Neutrophil (primary cell): Measurements from ENCODE around the gene SCN4A.

ENCODE experiments used
- H3K27ac ChIP-seq: fragments of 200-600 bp; sonication (generic); 2 replicates; pipeline ENCODE4 v1.5.1; 2016; ENCODE audit warnings: mild to moderate bottlenecking, moderate library complexity
- H3K27me3 ChIP-seq: fragments of 200-600 bp; sonication (generic); 2 replicates; pipeline ENCODE4 v1.6.0; 2016; ENCODE audit warnings: mild to moderate bottlenecking
- H3K36me3 ChIP-seq: fragments of 200-600 bp; sonication (generic); 2 replicates; pipeline ENCODE4 v1.5.1; 2017
- H3K4me1 ChIP-seq, 2 experiments: fragments of 200-600 bp in 1 of 2; sonication (generic) in 1 of 2; 1 replicate in 1 of 2; 2 replicates in 1 of 2; pipeline versions ENCODE4 v1.5.1 to v1.6.1; 2013 to 2016; ENCODE audit warnings: low read depth in 1 of 2, low read length in 1 of 2, mild to moderate bottlenecking in 1 of 2, moderate library complexity in 1 of 2; ENCODE audit not compliant: control insufficient read depth in 1 of 2, insufficient read depth in 1 of 2
- H3K4me3 ChIP-seq, 2 experiments: fragments of 200-600 bp in 1 of 2; sonication (generic) in 1 of 2; 1 replicate in 1 of 2; 2 replicates in 1 of 2; pipeline ENCODE4 v1.5.1; 2013 to 2016; ENCODE audit warnings: low read depth in 1 of 2, low read length in 1 of 2, mild to moderate bottlenecking in 1 of 2, moderate library complexity in 1 of 2
- H3K9me3 ChIP-seq: fragments of 200-600 bp; sonication (generic); 2 replicates; pipeline ENCODE4 v1.5.1; 2016
- TF ChIP-seq, protein P1 (sequence below): fragments of 200-600 bp; sonication (generic); IDR thresholded peaks from 2 replicates; pipeline ENCODE4 v1.5.1; 2016; ENCODE audit warnings: antibody characterized with exemption

The SCN4A gene

GRCh38 chr17:63988127-63988478 is 15.4 kb upstream of the SCN4A start:
- peaks cover 10% of the 10 kb centered on the region for H3K27me3 ChIP-seq
- no peak overlapping the region for H3K27ac ChIP-seq
- H3K9me3 ChIP-seq = no peaks in the 10 kb centered on the region
- no peaks in the 10 kb centered on the region for H3K36me3 ChIP-seq
- TF ChIP-seq, protein P1, sequence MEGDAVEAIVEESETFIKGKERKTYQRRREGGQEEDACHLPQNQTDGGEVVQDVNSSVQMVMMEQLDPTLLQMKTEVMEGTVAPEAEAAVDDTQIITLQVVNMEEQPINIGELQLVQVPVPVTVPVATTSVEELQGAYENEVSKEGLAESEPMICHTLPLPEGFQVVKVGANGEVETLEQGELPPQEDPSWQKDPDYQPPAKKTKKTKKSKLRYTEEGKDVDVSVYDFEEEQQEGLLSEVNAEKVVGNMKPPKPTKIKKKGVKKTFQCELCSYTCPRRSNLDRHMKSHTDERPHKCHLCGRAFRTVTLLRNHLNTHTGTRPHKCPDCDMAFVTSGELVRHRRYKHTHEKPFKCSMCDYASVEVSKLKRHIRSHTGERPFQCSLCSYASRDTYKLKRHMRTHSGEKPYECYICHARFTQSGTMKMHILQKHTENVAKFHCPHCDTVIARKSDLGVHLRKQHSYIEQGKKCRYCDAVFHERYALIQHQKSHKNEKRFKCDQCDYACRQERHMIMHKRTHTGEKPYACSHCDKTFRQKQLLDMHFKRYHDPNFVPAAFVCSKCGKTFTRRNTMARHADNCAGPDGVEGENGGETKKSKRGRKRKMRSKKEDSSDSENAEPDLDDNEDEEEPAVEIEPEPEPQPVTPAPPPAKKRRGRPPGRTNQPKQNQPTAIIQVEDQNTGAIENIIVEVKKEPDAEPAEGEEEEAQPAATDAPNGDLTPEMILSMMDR = no peak
- peaks cover 3 to 4% of the 10 kb centered on the region in 2 experiments for H3K4me1 ChIP-seq
- H3K4me3 ChIP-seq = no peak overlapping the region

GRCh38 chr17:63987221-63988126 is 14.8 kb upstream of the SCN4A start:
- Histone ChIP-seq H3K27ac (no peak overlapping the region), H3K4me3 (no peak overlapping the region), H3K4me1 (peaks cover 3 to 4% of the 10 kb centered on the region in 2 experiments), H3K9me3 (no peaks in the 10 kb centered on the region), H3K27me3 (peaks cover 6% of the 10 kb centered on the region), H3K36me3 (no peaks in the 10 kb centered on the region)
- TF ChIP-seq, protein P1 = no peak

- Histone ChIP-seq H3K36me3 (no peaks in the 10 kb centered on the region), H3K9me3 (no peaks in the 10 kb centered on the region), H3K27ac (no peak overlapping the region), H3K27me3 (no peaks in the 10 kb centered on the region), H3K4me1 (peaks cover 3 to 4% of the 10 kb centered on the region in 2 experiments), H3K4me3 (no peak overlapping the region)
- TF ChIP-seq, protein P1 = no peak
Observed at GRCh38 chr17:63986821-63987220, 14.1 kb upstream of the SCN4A start.

- peaks cover under 1 to 2% of the 10 kb centered on the region in 2 experiments for H3K4me1 ChIP-seq
- H3K36me3 ChIP-seq = no peaks in the 10 kb centered on the region
- TF ChIP-seq, protein P1 = no peak
- H3K9me3 ChIP-seq = no peaks in the 10 kb centered on the region
- H3K27ac ChIP-seq = no peak overlapping the region
- no peak overlapping the region for H3K4me3 ChIP-seq
- H3K27me3 ChIP-seq = no peaks in the 10 kb centered on the region
Observed at GRCh38 chr17:63985387-63986140, 12.8 kb upstream of the SCN4A start.

- Histone ChIP-seq H3K4me3 (no peak overlapping the region), H3K4me1 (no peaks in the 10 kb centered on the region), H3K9me3 (no peaks in the 10 kb centered on the region), H3K27ac (no peak overlapping the region), H3K27me3 (no peaks in the 10 kb centered on the region), H3K36me3 (no peaks in the 10 kb centered on the region)
- TF ChIP-seq, protein P1 = no peak
Observed at GRCh38 chr17:63984651-63985386, 12.1 kb upstream of the SCN4A start.
